Psoas muscle (tissue), 8 donors: Measurements from ENCODE around the gene ATP6V1F. TPM values are rescaled to one million over a fixed set of nuclear protein-coding genes. Genes with fewer than 3 reads are reported as not detected.

Source experiments
- ATAC-seq, 4 donors: fragments of 200-7000 bp; cut with Tn5 transposase; one replicate each; pipeline ENCODE4 v1.9.1; 2020; ENCODE audit warnings: moderate library complexity in 3 of 4, mild to moderate bottlenecking in 2 of 4
- DNase-seq, 2 donors: peaks; one replicate each; pipeline ENCODE4 v3.0.0-alpha.2; 2020
- H3K27ac ChIP-seq: fragments of 200-600 bp; one replicate; pipeline ENCODE4 v1.8.0; 2022
- H3K27me3 ChIP-seq, 3 donors: fragments of 200-600 bp in 1 of 3; one replicate each; pipeline versions ENCODE4 v1.6.1 to v1.8.0; 2013 to 2022; ENCODE audit warnings: low read length in 2 of 3, mild to moderate bottlenecking in 2 of 3, moderate library complexity in 1 of 3; ENCODE audit not compliant: insufficient read depth in 3 of 3
- H3K36me3 ChIP-seq, 2 donors: fragments of 200-600 bp in 1 of 2; one replicate each; pipeline versions ENCODE4 v1.6.1 to v1.8.0; 2013 to 2022; ENCODE audit warnings: low read depth in 1 of 2, mild to moderate bottlenecking in 1 of 2, moderate library complexity in 1 of 2; ENCODE audit not compliant: insufficient read depth in 1 of 2
- H3K4me1 ChIP-seq: fragments of 200-600 bp; one replicate; pipeline ENCODE4 v1.8.0; 2022
- H3K4me3 ChIP-seq: fragments of 200-600 bp; one replicate; pipeline ENCODE4 v1.8.0; 2022; ENCODE audit warnings: mild to moderate bottlenecking
- H3K9me3 ChIP-seq: fragments of 200-600 bp; one replicate; pipeline ENCODE4 v1.8.0; 2022
- WGBS, 3 donors: extraction: QIAGEN DNeasy Blood & Tissue Kit; methylation state at CpG; one replicate each; pipeline versions ENCODE4 v1.1.6 to v1.1.7; 2013; 5-methylcytosine and 5-hydroxymethylcytosine counted together
- intact Hi-C, 2 donors: fragments of 100-400 bp; cut with DNase I; formaldehyde crosslinking; loops; one replicate each; pipeline versions ENCODE4 v1.11.0 to v1.14.2; 2022
- polyA plus RNA-seq, 3 donors: library from polyadenylated mRNA; stranded (reverse); fragments of 200-250 nt; gene quantifications; one replicate each; pipeline ENCODE4 v1.2.3, GENCODE V29; 2013
- total RNA-seq, 4 donors: library from RNA; stranded (reverse); fragmentation: NEBNext Ultra II Directional in 2 of 4; extraction: Animal tissue kit (Norgen Biotek cat#: 25700) in 2 of 4; gene quantifications; one replicate each; pipeline versions ENCODE4 v1.2.1 to v1.2.4, GENCODE V29; 2021 to 2023
- TF ChIP-seq, protein P1 (sequence below): fragments of 200-600 bp; IDR thresholded peaks from one replicate; pipeline ENCODE4 v1.8.0; 2022; ENCODE audit warnings: antibody characterized with exemption
- donor health status: healthy with polysubstance abuse.
- donor health status: DM: no; HTN: no; CAD: no; lungs with moderate emphysema.
- donor health status: Bipolar disorder and iron deficiency.
- donor health status: healthy.
- donor health status: DM: yes; HTN: yes; CAD: no.
- donor health status: DM: no; HTN: no; CAD: no.
- donor health status: DM: no; HTN: no; CAD: no.
- donor health status: DM: yes; HTN: yes; CAD: no.

ATP6V1F gene
- total and polyA plus RNA-seq, 7 donors, result 103 to 210 (median 143) TPM

DNA sequence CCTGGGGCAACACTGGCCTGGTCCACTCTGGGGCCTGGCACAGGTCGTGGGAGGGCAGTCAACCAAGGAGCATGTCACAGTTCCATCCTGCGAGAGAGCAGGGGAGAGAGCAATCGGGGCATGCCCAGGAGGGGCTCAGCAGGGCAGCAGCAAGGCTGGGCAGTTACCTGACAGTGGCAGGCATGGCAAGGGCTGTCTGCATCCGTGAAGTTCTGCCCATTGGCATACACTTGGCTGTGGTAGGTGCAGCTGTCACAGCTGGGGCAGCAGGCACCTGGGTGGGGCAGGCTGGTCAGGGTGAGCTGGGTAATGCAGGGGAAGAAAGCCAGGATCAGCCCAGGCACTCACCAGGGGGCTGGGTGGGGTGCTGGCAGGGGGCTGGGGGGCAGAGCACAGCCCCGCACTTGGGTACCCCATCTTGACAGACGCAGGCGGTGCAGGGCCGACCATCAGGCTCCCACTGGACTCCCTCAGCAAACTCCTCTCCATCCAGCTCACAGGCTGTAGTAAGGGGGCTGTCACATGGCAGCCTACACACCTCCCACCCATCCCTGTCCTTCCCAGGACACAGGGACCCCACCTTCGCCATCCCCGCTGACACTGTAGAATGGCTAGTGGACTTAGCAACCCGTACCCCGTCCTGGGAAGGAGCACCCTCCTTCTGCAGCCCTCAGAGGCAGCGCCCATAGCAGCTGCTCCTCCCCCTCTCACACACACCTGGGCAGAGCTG is 30.0 kb downstream of the ATP6V1F start:
- no peaks in the 10 kb centered on the region for H3K36me3 ChIP-seq
- DNase-seq (peak in 1 of 2 donors; percentile 36), ATAC-seq (no peak)
- H3K27me3 ChIP-seq, result peaks cover 0 to 20% (median 4%) of the 10 kb centered on the region in 3 donors
- no peak overlapping the region for H3K27ac ChIP-seq
- no peaks in the 10 kb centered on the region for H3K4me1 ChIP-seq
- H3K4me3 ChIP-seq, result no peak overlapping the region
- no peaks in the 10 kb centered on the region for H3K9me3 ChIP-seq
- WGBS, 3 donors, result 86 to 89% (median 87%) methylated on average over 12 to 13 of the region's 13 CpGs
- intact Hi-C loops, result no loop called here
- TF ChIP-seq, protein P1, sequence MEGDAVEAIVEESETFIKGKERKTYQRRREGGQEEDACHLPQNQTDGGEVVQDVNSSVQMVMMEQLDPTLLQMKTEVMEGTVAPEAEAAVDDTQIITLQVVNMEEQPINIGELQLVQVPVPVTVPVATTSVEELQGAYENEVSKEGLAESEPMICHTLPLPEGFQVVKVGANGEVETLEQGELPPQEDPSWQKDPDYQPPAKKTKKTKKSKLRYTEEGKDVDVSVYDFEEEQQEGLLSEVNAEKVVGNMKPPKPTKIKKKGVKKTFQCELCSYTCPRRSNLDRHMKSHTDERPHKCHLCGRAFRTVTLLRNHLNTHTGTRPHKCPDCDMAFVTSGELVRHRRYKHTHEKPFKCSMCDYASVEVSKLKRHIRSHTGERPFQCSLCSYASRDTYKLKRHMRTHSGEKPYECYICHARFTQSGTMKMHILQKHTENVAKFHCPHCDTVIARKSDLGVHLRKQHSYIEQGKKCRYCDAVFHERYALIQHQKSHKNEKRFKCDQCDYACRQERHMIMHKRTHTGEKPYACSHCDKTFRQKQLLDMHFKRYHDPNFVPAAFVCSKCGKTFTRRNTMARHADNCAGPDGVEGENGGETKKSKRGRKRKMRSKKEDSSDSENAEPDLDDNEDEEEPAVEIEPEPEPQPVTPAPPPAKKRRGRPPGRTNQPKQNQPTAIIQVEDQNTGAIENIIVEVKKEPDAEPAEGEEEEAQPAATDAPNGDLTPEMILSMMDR, result no peak

DNA sequence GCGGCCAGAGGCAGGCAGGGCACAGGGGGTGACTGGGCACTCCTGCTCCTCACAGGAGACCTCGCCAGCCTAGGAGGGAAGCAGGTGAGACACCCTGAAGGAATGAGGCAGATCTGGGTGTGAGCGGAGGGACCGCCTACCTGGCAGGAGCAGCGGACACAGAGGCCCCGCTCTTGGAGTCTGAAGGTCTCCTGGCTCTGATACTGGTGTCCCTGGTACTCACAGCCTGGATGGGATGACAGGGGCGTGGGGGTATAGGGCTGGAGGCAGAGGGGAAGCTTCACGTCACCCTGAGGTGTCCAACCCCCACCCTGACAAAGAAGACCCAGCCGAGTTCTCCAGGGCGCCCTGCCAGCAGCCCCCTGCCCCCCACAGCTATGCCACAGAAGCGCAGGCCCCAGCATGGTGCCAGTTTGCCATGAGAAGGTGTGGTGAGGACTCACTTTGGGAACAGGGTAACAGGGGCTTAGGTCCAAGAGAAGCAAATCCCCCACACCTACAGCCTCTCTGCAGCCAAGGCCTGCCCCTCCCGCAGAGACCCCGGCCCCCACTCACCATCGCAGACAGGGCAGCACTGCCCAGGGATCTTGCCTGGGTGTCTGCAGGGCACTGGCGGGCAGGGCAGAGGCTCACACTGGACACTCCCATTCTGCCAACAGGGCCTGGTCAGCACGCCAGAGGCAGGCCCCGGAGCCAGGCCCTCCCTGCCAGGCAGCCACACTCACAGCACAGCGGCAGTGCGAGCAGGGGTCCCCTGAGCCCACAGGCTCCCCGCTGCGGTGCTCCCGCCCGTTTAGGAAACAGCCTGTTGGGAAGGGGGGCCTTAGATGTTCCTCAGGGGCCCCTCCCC is 30.8 kb downstream of the ATP6V1F start:
- 80 to 89% (median 81%) methylated on average over 21 to 23 of the region's 23 CpGs for WGBS, 3 donors
- DNase-seq, result peak in 1 of 2 donors; percentile 49
- intact Hi-C loops, result no loop called here
- Histone ChIP-seq H3K4me1 (no peaks in the 10 kb centered on the region), H3K36me3 (no peaks in the 10 kb centered on the region), H3K27ac (no peak overlapping the region), H3K27me3 (peaks cover 0 to 20% (median 4%) of the 10 kb centered on the region in 3 donors), H3K4me3 (no peak overlapping the region), H3K9me3 (no peaks in the 10 kb centered on the region)
- TF ChIP-seq, protein P1, result no peak
- ATAC-seq, result peak in 1 of 4 donors; percentile 8

DNA sequence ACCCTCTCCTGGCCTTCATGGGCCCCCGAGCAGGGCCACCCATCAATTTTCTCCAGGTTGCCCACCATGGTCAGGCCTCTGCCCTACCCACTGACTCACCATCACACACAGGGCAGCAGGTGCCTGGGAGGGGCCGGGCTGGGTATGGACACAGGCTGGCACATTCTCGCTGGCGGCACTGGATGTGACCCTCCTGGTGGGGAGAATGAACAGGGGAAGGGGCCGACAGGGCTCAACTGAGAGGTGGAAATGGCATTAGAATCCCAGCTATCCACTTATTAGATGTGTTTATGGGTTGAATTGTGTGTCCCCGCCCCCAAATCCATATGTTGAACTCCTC is 31.4 kb downstream of the ATP6V1F start:
- intact Hi-C loops, result no loop called here
- Histone ChIP-seq H3K36me3 (no peaks in the 10 kb centered on the region), H3K27ac (no peak overlapping the region), H3K4me1 (no peaks in the 10 kb centered on the region), H3K27me3 (peaks cover 0 to 20% (median 4%) of the 10 kb centered on the region in 3 donors), H3K9me3 (no peaks in the 10 kb centered on the region), H3K4me3 (no peak overlapping the region)
- DNase-seq (peak in 1 of 2 donors; percentile 42), ATAC-seq (peak in 1 of 4 donors; percentile 20)
- TF ChIP-seq, protein P1, result no peak
- WGBS, 3 donors, result 88 to 94% (median 92%) methylated on average over 6 of the region's 6 CpGs

GRCh38 chr7:128895320-128895719 is 32.7 kb downstream of the ATP6V1F start:
- no peak overlapping the region for H3K27ac ChIP-seq
- WGBS, 3 donors, result 66 to 78% (median 78%) methylated on average over 3 of the region's 3 CpGs
- no peak overlapping the region for H3K4me3 ChIP-seq
- ATAC-seq, result no peak
- DNase-seq, result no peak
- no peaks in the 10 kb centered on the region for H3K4me1 ChIP-seq
- TF ChIP-seq, protein P1, result no peak
- H3K27me3 ChIP-seq, result peaks cover 0 to 13% (median 1%) of the 10 kb centered on the region in 3 donors
- no peaks in the 10 kb centered on the region for H3K36me3 ChIP-seq
- intact Hi-C loops, result no loop called here
- peaks cover 9% of the 10 kb centered on the region for H3K9me3 ChIP-seq
